Type B pancreatic cell (in vitro differentiated cells): ENCODE data around the gene SMC6. TPM values are rescaled to one million over a fixed set of nuclear protein-coding genes. Genes with fewer than 3 reads are reported as not detected.

ENCODE experiments used
- DNase-seq: peaks from one replicate; pipeline ENCODE4 v3.0.0; 2021; ENCODE audit warnings: mixed read lengths; ENCODE audit not compliant: unreplicated experiment; ENCODE audit errors: extremely low spot score
- H3K27ac Mint-ChIP-seq: 2 replicates; pipeline ENCODE4 v1.8.0; 2021; ENCODE audit warnings: mild to moderate bottlenecking, mixed read lengths
- H3K27me3 Mint-ChIP-seq: 2 replicates; pipeline ENCODE4 v1.8.0; 2021; ENCODE audit warnings: mixed read lengths
- H3K36me3 Mint-ChIP-seq: 2 replicates; pipeline ENCODE4 v1.8.0; 2021; ENCODE audit warnings: mixed read lengths
- H3K4me1 Mint-ChIP-seq: one replicate; pipeline ENCODE4 v1.8.0; 2021; ENCODE audit warnings: mixed read lengths; ENCODE audit not compliant: unreplicated experiment
- H3K4me3 Mint-ChIP-seq: 2 replicates; pipeline ENCODE4 v1.8.0; 2021; ENCODE audit warnings: mild to moderate bottlenecking, mixed read lengths
- H3K9me3 Mint-ChIP-seq: 2 replicates; pipeline ENCODE4 v1.8.0; 2021; ENCODE audit warnings: mixed read lengths
- CTCF ChIP-seq: fragments of 200-600 bp; sonication (generic); conservative IDR thresholded peaks from 2 replicates; pipeline ENCODE4 v1.5.0; 2021; ENCODE audit warnings: antibody characterized with exemption, mild to moderate bottlenecking
- total RNA-seq: library from RNA; stranded (reverse); gene quantifications from 2 replicates; pipeline ENCODE4 v1.2.1, GENCODE V29; 2021; ENCODE audit warnings: low replicate concordance

The SMC6 gene
- total RNA-seq, 1 donor from 2014 or later = 30.5 TPM

- DNase-seq = no peak
- no peak for TF ChIP-seq CTCF
- Mint-ChIP-seq H3K27ac (no peak overlapping the region), H3K4me3 (no peak overlapping the region), H3K4me1 (peaks cover 5% of the 10 kb centered on the region), H3K9me3 (no peaks in the 10 kb centered on the region), H3K27me3 (no peaks in the 10 kb centered on the region), H3K36me3 (no peaks in the 10 kb centered on the region)
Observed at GRCh38 chr2:17644997-17645720, 108.5 kb downstream of the SMC6 start.

GRCh38 chr2:17643031-17643615 is 110.5 kb downstream of the SMC6 start:
- no peak for TF ChIP-seq CTCF
- no peak overlapping the region for H3K27ac Mint-ChIP-seq
- no peaks in the 10 kb centered on the region for H3K9me3 Mint-ChIP-seq
- H3K36me3 Mint-ChIP-seq = no peaks in the 10 kb centered on the region
- peak; percentile 11 for DNase-seq
- H3K4me3 Mint-ChIP-seq = no peak overlapping the region
- H3K27me3 Mint-ChIP-seq = no peaks in the 10 kb centered on the region
- H3K4me1 Mint-ChIP-seq = peaks cover 5% of the 10 kb centered on the region

GRCh38 chr2:17640406-17640805 is 113.2 kb downstream of the SMC6 start:
- TF ChIP-seq CTCF = no peak
- H3K4me3 Mint-ChIP-seq = no peak overlapping the region
- no peaks in the 10 kb centered on the region for H3K9me3 Mint-ChIP-seq
- H3K36me3 Mint-ChIP-seq = no peaks in the 10 kb centered on the region
- no peak overlapping the region for H3K27ac Mint-ChIP-seq
- H3K4me1 Mint-ChIP-seq = no peaks in the 10 kb centered on the region
- no peak for DNase-seq
- no peaks in the 10 kb centered on the region for H3K27me3 Mint-ChIP-seq

- Mint-ChIP-seq H3K9me3 (no peaks in the 10 kb centered on the region), H3K27ac (no peak overlapping the region), H3K27me3 (no peaks in the 10 kb centered on the region), H3K4me1 (no peaks in the 10 kb centered on the region), H3K36me3 (no peaks in the 10 kb centered on the region), H3K4me3 (no peak overlapping the region)
- TF ChIP-seq CTCF = no peak
- no peak for DNase-seq
Observed at GRCh38 chr2:17638196-17638743, 115.3 kb downstream of the SMC6 start.

GRCh38 chr2:17637131-17637906 is 116.3 kb downstream of the SMC6 start:
- H3K27me3 Mint-ChIP-seq = no peaks in the 10 kb centered on the region
- no peaks in the 10 kb centered on the region for H3K36me3 Mint-ChIP-seq
- H3K4me3 Mint-ChIP-seq = no peak overlapping the region
- no peaks in the 10 kb centered on the region for H3K4me1 Mint-ChIP-seq
- no peak overlapping the region for H3K27ac Mint-ChIP-seq
- H3K9me3 Mint-ChIP-seq = no peaks in the 10 kb centered on the region
- no peak for DNase-seq
- TF ChIP-seq CTCF = no peak
